ENCODE results near the gene PEG3. TPM values are rescaled to one million over a fixed set of nuclear protein-coding genes. Genes with fewer than 3 reads are reported as not detected.

PEG3 gene
- total RNA-seq, 1 experiment from 2014 or later: 0.09 TPM

- Mint-ChIP-seq H3K36me3 (ENCODE audit: insufficient read depth, unreplicated experiment) (no peaks in the 10 kb centered on the region), H3K9me3 (ENCODE audit: low read depth, unreplicated experiment) (peaks cover 26% of the 10 kb centered on the region), H3K4me1 (ENCODE audit: low read depth, unreplicated experiment) (no peaks in the 10 kb centered on the region), H3K4me3 (ENCODE audit: low read depth, unreplicated experiment) (no peak overlapping the region), H3K27ac (ENCODE audit: unreplicated experiment) (no peak overlapping the region), H3K27me3 (ENCODE audit: unreplicated experiment) (no peaks in the 10 kb centered on the region)
- no TSS peak for BruUV-seq (replicated peaks)
- CTCF ChIA-PET: interaction anchor here (0.6 kb wide), 1 partner anchor 909 kb away, joined by 4 read pairs; no protein-coding TSS in a partner anchor
- TF ChIP-seq CTCF (IDR thresholded peaks at IDR 0.05; ENCODE audit: unreplicated experiment): no peak
- intact Hi-C loops (cut with micrococcal nuclease; ENCODE audit: unreplicated experiment): no loop called here
- no peak for DNase-seq
Observed at GRCh38 chr19:56836059-56836458, 4.5 kb downstream of the PEG3 start.

GRCh38 chr19:56835401-56835800 is 5.1 kb downstream of the PEG3 start:
- no TSS peak for BruUV-seq (replicated peaks)
- Mint-ChIP-seq H3K4me3 (ENCODE audit: low read depth, unreplicated experiment) (no peak overlapping the region), H3K27ac (ENCODE audit: unreplicated experiment) (no peak overlapping the region), H3K9me3 (ENCODE audit: low read depth, unreplicated experiment) (peaks cover 24% of the 10 kb centered on the region), H3K27me3 (ENCODE audit: unreplicated experiment) (no peaks in the 10 kb centered on the region), H3K36me3 (ENCODE audit: insufficient read depth, unreplicated experiment) (no peaks in the 10 kb centered on the region), H3K4me1 (ENCODE audit: low read depth, unreplicated experiment) (no peaks in the 10 kb centered on the region)
- intact Hi-C loops (cut with micrococcal nuclease; ENCODE audit: unreplicated experiment): no loop called here
- no peak for DNase-seq
- CTCF ChIA-PET: no interaction called here
- no peak for TF ChIP-seq CTCF (IDR thresholded peaks at IDR 0.05; ENCODE audit: unreplicated experiment)

GRCh38 chr19:56834564-56835375 is 5.8 kb downstream of the PEG3 start:
- BruUV-seq (replicated peaks): no TSS peak
- H3K27ac Mint-ChIP-seq (ENCODE audit: unreplicated experiment): no peak overlapping the region
- no peak for TF ChIP-seq CTCF (IDR thresholded peaks at IDR 0.05; ENCODE audit: unreplicated experiment)
- H3K9me3 Mint-ChIP-seq (ENCODE audit: low read depth, unreplicated experiment): peaks cover 24% of the 10 kb centered on the region
- no peaks in the 10 kb centered on the region for H3K36me3 Mint-ChIP-seq (ENCODE audit: insufficient read depth, unreplicated experiment)
- no peaks in the 10 kb centered on the region for H3K4me1 Mint-ChIP-seq (ENCODE audit: low read depth, unreplicated experiment)
- intact Hi-C loops (cut with micrococcal nuclease; ENCODE audit: unreplicated experiment): no loop called here
- H3K27me3 Mint-ChIP-seq (ENCODE audit: unreplicated experiment): no peaks in the 10 kb centered on the region
- CTCF ChIA-PET: no interaction called here
- DNase-seq: no peak
- no peak overlapping the region for H3K4me3 Mint-ChIP-seq (ENCODE audit: low read depth, unreplicated experiment)

- H3K4me1 Mint-ChIP-seq (ENCODE audit: low read depth, unreplicated experiment): no peaks in the 10 kb centered on the region
- no TSS peak for BruUV-seq (replicated peaks)
- DNase-seq: no peak
- intact Hi-C loops (cut with micrococcal nuclease; ENCODE audit: unreplicated experiment): no loop called here
- CTCF ChIA-PET: no interaction called here
- H3K9me3 Mint-ChIP-seq (ENCODE audit: low read depth, unreplicated experiment): peaks cover 20% of the 10 kb centered on the region
- no peaks in the 10 kb centered on the region for H3K27me3 Mint-ChIP-seq (ENCODE audit: unreplicated experiment)
- no peak for TF ChIP-seq CTCF (IDR thresholded peaks at IDR 0.05; ENCODE audit: unreplicated experiment)
- H3K27ac Mint-ChIP-seq (ENCODE audit: unreplicated experiment): no peak overlapping the region
- H3K36me3 Mint-ChIP-seq (ENCODE audit: insufficient read depth, unreplicated experiment): no peaks in the 10 kb centered on the region
- no peak overlapping the region for H3K4me3 Mint-ChIP-seq (ENCODE audit: low read depth, unreplicated experiment)
Observed at GRCh38 chr19:56832352-56832928, 8.1 kb downstream of the PEG3 start.
